HG02973 (cell line): ENCODE data around the gene LRRC15.

Experiments
- ATAC-seq: cut with Tn5 transposase; IDR thresholded peaks from one replicate; pipeline ENCODE4 v1.9.1; 2021; ENCODE audit warnings: moderate library complexity; ENCODE audit not compliant: unreplicated experiment

Gene LRRC15

DNA sequence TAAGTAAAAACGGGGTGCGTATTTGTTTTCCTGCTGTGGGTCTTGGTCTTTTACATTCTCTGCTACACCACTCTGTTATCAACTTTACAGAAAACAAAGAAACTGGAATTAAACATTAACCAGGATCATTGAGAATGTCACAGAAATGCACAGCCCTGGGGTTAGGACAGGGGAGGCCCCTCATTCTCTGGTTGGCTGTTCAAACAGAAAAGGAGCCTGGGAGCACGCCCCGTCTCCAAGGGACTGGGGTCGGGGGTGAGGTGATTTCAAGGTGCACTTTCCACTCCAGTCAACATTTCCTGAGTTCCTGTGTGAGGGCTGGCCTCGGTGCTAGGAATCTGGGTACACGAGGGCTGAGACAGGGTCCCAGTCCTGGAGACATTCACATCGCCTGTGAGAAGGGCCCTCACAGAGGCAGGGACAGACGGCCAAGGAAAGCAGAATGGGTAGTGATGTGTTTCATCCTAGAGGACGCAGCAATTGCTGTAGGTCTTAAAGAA is 48.7 kb downstream of the LRRC15 start:
- no peak for ATAC-seq

DNA sequence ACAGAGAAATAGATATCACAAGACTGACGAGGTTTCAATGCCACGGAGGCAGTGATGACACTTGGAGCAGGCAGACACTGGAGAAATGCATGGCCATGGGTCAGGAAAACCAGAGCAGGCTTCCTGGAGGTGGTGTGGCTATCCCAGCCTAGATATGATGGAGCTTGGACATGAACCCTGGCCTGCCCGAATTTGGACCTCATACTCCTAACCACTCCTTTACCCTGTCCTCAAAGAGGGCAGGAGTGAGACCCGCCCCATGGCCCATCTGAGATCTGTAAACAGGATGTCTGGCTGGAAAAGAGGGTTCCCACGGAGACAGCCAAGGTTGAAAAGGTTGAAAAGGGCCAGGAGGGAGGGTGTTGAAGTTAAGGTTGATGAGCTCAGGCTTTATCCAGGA is 49.4 kb downstream of the LRRC15 start:
- no peak for ATAC-seq

DNA sequence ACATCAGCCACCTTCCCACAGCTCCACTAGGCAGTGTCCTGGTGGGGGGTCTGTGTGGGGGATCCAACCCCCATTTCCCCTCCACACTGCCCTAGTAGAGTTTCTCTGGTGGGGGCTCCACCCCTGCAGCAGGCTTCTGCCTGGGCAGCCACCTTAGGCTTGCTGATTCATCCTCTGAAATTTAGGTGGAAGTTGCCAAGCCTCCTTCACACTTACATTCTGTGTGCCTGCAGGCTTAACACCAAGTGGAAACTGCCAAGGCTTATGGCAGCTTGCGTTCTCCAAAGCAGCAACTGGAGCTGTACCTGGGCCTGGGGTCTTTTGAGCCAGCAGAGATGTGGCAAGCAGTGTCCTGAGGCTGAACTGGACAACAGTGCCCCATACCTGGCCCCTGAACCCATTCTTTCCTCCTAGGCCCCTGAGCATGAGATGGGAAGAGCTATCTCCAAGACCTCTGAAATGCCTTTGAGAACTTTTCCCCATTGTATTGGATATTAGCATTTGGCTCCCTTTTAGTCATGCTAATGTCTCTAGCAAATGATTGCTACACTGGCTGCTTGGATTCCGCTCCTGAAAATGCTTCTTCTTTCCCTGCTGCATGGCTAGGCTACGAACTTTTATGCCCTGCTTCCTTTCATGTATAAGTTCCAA is 50.9 kb downstream of the LRRC15 start:
- ATAC-seq: no peak

DNA sequence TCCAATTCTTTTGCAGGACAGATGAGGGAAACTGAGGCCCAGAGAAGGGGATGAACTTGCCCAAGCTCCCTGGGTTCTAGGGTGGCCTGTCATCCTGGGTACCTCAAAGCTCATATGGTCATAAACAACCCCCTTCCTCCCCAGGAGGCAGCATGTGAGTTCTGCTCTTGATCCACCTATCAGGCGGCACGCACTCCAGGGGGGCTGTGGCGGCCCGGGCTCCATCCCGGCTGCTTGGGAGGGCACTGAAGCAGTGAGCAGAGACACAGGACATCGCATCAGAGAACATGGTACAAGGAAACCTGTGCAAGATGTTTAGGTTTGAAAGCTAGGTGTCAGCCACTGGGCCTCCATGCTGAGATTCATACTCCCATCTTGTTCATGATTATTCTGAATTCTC is 52.6 kb downstream of the LRRC15 start:
- no peak for ATAC-seq

DNA sequence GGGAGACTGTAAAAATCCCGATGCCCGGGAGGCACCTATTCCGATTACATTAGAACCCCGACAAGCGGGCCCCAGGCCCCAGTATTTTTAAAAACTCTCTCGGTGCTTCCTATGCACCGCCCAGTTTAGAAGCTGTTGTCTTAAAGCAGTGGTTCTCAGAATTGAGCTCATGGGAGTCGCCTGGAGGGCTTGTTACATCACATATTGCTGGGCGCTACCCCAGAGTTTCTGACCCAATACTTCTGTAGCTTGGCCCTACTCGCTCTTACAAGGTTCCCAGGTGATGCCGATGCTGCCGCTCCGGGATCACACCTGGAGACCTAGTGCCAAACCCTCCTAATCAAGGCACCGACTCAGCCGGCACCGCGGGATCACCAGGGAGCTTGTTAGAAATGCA is 53.6 kb downstream of the LRRC15 start:
- ATAC-seq: peak; percentile 12

DNA sequence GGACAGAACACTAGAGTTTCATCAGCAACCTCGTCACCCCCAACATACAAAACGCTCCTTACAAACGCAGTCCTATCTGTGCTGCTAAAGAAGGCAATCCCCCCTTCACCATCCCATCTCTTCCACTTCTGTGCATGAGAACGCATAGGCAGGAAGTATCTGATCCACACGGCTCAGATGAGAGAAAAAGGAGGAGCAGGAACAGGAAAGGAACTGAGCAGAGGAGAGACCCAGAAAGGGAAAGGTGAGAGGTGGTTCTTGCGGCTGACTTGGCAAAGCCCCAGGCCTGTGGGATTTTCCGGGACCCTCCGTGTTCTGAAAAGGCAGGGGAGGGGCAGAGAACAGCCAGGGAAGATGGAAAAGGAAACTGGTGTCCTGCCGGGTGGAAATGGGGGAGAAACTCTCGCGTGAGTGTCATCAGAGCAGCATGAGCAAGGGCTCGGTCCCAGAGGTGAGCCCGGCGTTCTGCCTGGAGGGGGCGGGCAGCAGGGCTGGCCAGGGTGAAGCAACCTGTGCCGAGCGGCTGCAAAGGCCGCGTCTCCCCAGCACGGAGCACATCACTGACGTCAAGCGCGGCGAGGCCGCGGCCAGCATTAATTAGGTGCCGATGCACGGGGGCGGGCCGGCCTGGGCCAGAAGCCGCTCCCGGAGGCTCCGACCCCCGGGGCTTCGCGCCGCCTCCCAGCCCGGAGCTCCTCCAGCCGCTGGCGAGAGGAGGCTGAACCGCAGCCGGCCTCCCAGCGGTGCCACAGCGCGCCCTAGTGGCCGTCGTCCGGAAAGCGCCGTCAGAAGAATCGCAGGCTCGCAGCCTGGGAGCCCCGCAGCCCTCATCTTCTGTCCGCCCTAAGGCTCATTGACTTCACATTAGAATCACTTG is 54.2 kb downstream of the LRRC15 start:
- ATAC-seq: peak; percentile 81

DNA sequence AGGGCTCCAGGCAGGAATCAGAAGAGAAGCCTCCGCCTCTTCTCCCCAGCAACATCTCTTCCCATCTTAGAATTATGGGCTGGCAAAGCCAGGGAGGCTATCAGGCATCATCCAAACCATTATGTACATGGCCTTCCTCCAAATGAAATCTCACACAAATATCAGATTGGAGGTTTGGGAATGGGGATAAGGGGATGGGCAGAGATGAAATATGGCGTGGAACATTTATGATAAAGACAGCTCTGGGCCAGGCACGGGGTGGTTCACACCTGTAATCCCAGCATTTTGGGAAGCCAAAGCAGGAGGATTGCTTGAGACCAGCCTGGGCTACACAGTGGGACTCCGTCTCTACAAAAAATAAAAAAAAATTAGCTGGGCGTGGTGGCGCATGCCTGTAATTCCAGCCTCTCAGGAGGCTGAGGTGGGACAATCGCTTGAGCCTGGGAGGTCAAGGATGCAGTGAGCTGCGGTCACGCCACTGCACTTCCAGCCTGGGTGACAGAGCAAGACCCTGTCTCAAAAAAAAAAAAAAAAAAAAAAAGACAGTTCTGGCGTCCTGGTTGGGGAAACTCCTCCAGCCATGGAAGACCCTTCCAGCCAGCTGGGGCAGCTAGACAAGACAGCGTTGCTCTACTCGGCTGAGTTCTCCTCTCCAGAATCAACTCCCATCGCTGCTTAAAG is 55.0 kb downstream of the LRRC15 start:
- no peak for ATAC-seq

DNA sequence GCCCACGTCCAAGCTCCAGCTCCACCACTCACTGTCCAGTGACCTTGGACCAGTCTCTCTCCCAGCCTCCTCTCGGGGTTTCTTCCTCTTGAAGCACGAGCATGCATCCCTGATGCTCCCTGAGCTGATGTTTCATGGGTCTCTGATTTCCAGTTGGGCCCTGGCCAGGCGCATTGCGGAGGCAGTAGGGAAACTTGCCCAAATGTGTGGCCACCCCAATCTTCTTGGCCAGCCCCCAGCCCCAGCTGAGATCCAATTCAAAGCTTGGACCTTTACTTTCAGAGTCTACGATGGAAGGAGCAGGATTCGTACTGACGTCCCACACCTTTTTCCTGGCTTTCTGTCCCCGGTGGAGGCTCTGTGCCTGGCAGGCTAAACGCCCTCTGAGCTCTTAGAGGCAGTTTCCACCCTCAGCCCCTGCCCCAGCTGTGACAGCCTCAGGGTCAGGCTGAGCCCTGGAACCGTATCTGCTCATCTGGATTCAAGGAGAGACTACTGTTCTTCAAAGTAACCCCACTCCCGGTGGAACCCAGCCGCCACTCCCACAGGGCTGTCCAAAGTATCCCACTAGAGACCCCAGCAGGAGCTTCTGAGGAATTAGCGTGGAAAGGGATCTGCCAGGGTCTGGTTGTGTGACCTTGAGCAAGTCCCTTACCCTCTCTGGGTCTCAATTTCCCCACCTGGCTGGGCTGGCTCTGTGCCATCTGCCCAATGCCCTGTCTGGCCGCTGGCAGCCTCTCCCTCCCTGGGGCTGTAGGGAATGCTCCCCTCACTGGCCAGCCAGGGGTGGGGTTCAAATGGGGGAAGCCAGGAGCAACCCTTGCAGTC is 55.8 kb downstream of the LRRC15 start:
- ATAC-seq: no peak

DNA sequence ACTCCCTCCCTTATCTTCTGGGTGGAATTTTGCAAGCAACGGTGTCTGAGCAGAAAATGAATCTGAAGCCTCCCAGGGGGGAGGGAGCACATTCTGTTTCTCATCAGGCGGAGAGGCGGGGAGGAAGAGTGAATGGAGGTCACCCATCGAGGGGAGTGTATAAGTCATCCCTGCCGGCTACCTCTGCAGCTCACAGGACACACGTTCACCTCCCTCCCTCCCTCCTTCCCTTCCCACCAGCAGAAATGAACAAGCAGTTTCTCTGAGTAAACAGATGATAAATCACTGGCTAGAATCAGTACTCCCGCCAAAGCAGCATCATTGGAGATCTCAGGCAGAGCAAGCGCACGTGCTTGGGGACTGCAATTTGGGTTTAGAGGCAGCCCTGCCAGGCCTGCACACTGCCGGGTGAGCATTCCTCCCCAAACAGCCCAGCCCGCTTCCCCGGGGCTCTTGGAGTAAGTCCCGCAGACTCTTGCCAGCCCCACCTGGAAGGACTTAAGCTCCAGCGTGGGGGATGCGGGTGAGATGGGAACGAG is 56.7 kb downstream of the LRRC15 start:
- ATAC-seq: no peak

DNA sequence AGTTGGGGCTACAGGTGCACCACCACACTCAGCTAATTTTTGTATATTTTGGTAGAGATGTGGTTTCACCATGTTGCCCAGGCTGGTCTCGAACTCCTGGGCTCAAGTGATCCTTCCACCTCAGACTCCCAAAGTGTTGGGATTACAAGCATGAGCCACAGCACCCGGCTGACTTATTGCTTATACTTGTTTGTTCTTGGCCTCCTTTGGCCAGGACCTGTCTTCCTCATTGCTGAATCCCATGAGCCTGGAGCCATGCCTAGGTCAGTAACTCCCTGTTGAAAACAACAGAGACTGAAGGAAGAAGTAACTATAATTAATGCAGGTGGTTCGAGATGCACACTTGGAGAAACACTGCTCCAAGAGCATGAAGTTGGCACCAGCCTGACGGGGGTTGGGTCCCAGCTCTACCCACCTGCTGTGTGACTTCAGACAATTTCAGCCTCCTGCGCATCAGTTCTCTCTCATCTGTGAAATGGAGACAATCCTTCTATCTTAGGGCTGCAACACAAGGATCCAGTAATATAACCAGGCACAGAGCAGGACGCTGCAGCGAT is 57.3 kb downstream of the LRRC15 start:
- no peak for ATAC-seq

DNA sequence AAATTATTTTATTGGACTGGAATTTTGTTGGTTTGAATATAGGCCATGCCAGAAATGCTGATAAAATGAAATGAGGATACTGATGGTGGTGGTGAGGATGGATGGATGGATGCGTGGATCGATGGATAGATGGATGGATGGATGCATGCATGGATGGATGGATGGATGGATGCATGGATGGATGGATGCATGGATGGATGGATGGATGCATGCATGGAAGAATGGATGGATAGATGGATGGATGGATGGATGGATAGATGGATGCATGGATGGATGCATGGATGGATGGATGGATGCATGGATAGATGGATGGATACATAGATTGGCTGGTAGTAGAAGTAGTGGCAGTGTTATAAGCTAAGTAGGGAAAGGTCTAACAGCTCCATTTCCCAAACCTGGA is 58.5 kb downstream of the LRRC15 start:
- no peak for ATAC-seq

DNA sequence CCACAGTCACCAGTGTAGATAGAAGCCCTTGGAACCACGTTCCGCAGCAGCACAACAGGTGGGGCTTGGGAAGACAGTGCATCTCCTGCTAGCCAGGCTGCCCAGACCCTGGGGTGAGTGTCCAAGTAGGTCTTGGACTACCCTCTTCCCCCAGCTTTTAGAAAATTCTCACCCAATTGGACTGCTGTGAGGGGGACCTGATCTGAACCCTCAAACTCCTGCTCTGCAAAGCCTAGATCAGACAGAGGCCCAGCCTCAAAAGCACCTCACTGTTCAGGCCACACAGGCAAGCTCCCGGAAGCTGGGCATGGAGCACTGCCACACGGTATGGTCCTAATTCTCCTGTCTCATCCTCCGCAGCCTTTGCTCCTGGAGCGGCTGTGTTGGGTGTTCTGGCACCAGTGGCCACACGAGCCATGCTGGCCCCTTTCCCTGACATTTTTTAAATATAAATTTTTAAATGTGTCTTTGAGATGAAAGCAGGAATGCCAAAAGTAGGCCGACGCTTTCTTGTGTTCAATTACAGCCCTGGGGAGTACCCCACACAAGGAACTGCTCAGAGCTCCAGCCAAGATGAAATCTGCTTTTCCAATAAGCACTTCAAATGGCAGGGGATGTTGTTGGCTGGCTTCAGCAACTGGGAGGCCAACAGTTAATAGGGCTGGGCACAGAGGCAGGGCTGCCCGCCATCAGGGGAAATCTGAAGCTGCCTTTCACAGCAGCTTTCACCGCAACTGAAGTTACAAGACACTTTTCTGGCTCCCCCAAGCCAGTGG is 59.3 kb downstream of the LRRC15 start:
- ATAC-seq: no peak

DNA sequence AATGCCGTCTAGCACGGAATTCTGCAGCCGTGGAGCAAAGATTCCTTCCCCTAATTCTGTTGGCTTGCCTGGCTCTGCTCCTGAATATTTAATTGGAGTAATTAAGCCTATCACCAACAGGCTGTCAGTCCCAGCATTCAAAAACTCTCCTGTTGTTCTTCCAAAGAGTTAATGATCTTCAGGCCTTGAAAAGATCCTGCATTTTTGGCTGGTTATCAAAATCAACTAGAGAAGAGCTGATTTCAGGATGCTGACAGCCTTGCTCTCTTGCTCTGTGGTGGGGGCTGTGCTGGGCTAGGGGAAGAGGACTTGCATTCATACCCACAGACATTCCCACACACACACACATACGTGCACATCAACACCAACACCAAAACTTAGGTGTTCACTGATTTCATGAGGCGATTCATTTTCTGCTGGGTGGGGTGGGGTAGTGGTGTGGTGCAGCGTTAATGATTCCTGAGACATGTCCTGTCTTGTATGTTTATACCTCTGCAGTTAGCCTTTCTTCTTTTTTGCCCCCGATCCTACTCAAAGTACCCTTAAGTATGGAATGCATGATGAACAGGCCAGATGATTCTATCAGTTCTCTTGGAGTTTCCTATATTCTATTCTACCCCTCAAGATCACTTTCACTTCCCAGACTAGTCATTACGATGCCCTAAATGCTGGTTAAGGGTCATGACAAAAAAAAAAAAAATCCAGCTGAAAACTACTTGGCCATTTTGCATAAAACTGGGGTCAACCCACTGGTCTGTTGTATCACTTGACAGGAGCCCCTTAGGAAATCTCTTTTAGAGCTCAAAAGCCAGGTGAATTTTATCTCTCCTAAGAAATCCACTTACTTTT is 60.7 kb downstream of the LRRC15 start:
- no peak for ATAC-seq

DNA sequence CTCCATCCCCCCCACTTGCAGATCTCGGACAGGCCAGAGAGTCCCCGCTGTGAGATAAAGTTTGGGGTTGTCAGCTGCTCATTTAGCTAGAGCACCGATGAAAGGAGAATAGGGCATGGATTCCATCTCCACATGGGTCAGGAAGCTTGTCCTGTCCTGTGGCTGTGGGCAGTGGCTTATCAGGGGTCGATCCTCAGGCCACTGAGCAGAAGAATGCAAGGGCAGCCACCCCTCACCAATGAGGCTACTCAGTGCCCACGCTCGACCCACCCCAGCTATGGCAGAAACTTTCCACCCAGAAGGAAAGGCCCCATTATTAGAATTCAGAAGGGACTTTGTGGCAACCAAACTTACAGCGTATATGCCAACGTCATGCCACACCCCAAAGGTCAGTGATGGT is 61.7 kb downstream of the LRRC15 start:
- no peak for ATAC-seq

DNA sequence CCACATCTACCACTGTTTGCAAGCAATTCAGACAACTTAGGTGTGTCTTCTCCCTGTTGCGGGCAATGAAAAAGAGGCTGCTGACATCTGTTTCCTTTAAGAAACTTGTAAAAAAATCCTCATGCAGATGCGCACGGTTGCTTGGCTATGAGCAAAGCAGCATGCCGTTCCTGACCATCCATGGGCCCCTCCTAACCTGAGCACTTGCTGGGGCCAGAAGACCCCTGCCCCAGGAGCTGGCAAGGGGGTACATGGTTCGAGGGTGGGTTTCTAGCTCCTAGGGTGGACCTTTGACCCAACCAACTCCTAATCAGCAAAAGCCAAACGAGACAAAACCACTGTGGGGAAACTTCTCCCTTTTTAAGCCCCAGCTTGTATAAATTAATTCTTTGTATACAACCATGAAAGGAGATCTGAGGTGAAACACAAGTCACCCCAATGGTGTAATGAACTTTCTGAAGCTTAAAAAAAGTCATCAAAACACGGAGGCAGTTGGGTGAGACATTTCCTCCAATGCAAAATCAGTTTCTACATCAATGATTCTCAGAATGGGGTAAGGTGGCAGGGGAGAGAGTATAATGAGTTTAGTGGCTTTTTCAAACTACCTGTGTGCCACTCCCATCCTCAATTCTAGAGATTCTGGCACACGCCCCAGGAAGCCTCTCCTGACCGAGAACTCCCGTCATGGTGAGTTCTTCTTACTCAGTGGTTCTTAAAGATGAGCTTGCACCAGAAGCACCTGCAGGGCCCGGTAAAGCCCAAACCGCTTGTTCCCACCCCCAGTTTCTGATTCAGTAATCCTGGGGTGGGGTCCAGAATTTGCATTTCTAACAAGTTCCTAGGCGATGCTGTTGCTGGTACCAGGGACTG is 62.5 kb downstream of the LRRC15 start:
- ATAC-seq: peak; percentile 48

DNA sequence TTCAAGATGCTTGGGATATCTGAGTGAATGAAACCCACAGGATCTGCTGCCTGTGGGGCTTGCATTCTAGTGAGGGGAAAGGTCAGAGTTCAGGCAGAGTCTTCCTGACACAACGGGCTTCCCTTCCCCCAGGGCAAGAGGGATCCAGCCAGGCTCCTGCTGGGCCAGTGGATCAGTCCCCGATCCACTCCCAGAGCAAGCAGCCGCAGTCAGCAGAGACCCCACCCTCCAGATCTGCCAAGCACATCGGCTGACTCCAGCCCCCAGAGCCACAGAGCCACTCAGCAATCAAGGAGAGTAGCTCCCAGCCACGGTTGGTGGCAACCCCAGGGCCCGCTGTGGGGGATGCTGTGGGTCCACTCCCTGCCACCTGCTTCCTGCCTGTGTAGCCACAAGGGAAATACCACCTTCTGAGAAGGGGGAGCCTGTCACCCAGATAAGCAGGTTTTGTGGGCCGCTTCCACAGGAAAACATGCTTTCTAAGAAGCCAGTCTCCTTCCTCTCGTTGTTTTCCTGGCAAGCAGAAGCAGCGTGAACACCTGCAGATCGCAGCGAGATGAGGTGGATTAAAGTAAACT is 63.3 kb downstream of the LRRC15 start:
- peak; percentile 29 for ATAC-seq

DNA sequence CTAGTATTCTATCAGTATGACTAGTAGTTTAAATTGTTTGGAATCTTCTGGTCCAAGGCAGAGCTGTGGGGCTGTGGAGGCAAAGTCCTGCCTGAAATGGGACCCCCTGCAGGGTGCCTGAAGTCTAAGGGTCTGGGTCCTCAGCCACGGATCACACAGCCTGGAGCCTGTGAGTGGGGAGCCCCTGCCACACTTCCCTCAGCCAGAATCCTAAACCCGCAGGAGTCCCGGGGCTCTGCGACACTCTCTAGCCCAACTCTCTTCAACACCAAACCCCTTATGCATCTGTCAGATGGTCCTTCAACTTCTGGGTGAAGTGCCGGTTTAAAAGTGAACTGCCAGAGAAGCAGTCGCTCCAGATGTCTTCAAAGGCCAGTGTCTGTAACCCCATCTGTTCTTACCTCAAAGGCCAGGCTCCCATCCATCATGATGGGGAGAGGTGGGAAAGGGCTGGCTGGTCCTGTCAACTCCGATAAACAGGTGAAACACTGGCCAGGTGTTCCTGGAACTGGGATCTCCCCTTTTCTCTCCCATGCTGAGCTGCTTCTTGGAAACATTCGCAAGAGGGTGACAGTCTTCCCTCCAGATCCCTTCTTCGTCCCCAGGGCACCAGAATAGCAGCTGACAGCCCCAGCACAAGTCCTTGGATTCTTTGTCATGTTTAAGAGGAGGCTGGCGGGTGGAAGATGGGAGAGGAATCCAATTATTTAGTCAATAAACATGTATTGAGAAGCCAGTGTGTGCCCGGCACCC is 64.0 kb downstream of the LRRC15 start:
- no peak for ATAC-seq
